Measurements from ENCODE around the gene LMAN2.

LMAN2 gene

DNA sequence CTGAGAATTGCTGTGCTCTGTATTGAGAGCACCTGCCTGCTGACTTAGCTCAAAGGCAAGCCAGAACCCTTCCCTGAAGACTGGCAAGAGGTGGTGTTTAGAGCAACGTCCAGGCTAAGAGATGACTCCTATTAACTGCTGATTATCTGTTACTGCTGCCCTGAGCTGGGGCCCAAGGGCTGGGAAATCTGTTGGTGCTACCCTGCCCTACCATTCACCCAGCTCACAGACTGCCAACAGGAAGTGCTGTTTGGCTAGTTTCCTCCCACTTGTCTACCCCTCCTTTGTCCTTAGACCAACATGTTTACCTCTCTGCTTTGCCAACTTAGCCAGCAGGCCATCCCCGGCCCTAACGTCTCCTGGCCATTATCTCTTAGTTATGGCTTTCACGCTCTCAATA is 54.9 kb downstream of the LMAN2 start:
- Histone ChIP-seq H3K9me3 (replicated peaks; ENCODE audit: low read length) (no peaks in the 10 kb centered on the region), H3K9ac (ENCODE audit: low read depth, low read length) (no peak overlapping the region), H3K27me3 (ENCODE audit: control insufficient read depth, insufficient read depth, low read length) (no peaks in the 10 kb centered on the region), H3K4me1 (ENCODE audit: control insufficient read depth, insufficient read depth, low read length) (peaks cover 9% of the 10 kb centered on the region), H3K4me2 (ENCODE audit: low read length) (no peak overlapping the region), H3K36me3 (ENCODE audit: insufficient read depth, low read length) (peaks cover 78% of the 10 kb centered on the region), H3K4me3 (ENCODE audit: low read length) (no peak overlapping the region)

GRCh38 chr5:177295924-177296323 is 55.5 kb downstream of the LMAN2 start:
- Histone ChIP-seq H3K27me3 (ENCODE audit: control insufficient read depth, insufficient read depth, low read length) (no peaks in the 10 kb centered on the region), H3K4me3 (ENCODE audit: low read length) (no peak overlapping the region), H3K4me1 (ENCODE audit: control insufficient read depth, insufficient read depth, low read length) (peaks cover 7% of the 10 kb centered on the region), H3K4me2 (ENCODE audit: low read length) (no peak overlapping the region), H3K9ac (ENCODE audit: low read depth, low read length) (no peak overlapping the region), H3K9me3 (replicated peaks; ENCODE audit: low read length) (no peaks in the 10 kb centered on the region), H3K36me3 (ENCODE audit: insufficient read depth, low read length) (peaks cover 79% of the 10 kb centered on the region)

- Histone ChIP-seq H3K9ac (ENCODE audit: low read depth, low read length) (no peak overlapping the region), H3K36me3 (ENCODE audit: insufficient read depth, low read length) (peaks cover 77% of the 10 kb centered on the region), H3K27me3 (ENCODE audit: control insufficient read depth, insufficient read depth, low read length) (no peaks in the 10 kb centered on the region), H3K4me2 (ENCODE audit: low read length) (no peak overlapping the region), H3K4me1 (ENCODE audit: control insufficient read depth, insufficient read depth, low read length) (no peaks in the 10 kb centered on the region), H3K4me3 (ENCODE audit: low read length) (no peak overlapping the region), H3K9me3 (replicated peaks; ENCODE audit: low read length) (no peaks in the 10 kb centered on the region)
These were observed 56.8 kb downstream of the LMAN2 start for GRCh38 chr5:177294632-177295031.

- H3K9ac ChIP-seq (ENCODE audit: low read depth, low read length) = no peak overlapping the region
- no peak overlapping the region for H3K4me2 ChIP-seq (ENCODE audit: low read length)
- no peaks in the 10 kb centered on the region for H3K9me3 ChIP-seq (replicated peaks; ENCODE audit: low read length)
- H3K27me3 ChIP-seq (ENCODE audit: control insufficient read depth, insufficient read depth, low read length) = no peaks in the 10 kb centered on the region
- H3K4me1 ChIP-seq (ENCODE audit: control insufficient read depth, insufficient read depth, low read length) = no peaks in the 10 kb centered on the region
- H3K4me3 ChIP-seq (ENCODE audit: low read length) = no peak overlapping the region
- peaks cover 78% of the 10 kb centered on the region for H3K36me3 ChIP-seq (ENCODE audit: insufficient read depth, low read length)
These were observed 57.5 kb downstream of the LMAN2 start for GRCh38 chr5:177293819-177294581.

DNA sequence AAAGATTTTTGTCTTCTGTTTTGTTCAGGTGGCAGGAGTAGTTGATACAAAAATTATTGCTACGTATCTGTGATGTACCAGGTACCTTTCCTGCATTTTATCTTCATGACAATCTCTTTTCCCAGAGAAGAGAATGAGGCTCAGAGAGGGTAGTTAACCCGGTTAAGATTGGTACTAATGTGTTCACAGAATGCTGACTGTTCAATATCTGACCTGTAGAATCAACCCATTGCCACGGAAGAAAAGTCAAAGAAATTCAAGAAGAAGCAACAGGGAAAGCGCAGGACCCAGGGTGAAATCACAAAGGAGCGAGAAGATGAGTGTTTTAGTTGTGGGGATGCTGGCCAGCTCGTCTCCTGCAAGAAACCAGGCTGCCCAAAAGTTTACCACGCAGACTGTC is 59.7 kb downstream of the LMAN2 start:
- Histone ChIP-seq H3K36me3 (ENCODE audit: insufficient read depth, low read length) (peaks cover 76% of the 10 kb centered on the region), H3K4me3 (ENCODE audit: low read length) (no peak overlapping the region), H3K9me3 (replicated peaks; ENCODE audit: low read length) (no peaks in the 10 kb centered on the region), H3K4me1 (ENCODE audit: control insufficient read depth, insufficient read depth, low read length) (no peaks in the 10 kb centered on the region), H3K9ac (ENCODE audit: low read depth, low read length) (no peak overlapping the region), H3K4me2 (ENCODE audit: low read length) (no peak overlapping the region), H3K27me3 (ENCODE audit: control insufficient read depth, insufficient read depth, low read length) (no peaks in the 10 kb centered on the region)

GRCh38 chr5:177290816-177291596 is 60.5 kb downstream of the LMAN2 start:
- no peak overlapping the region for H3K9ac ChIP-seq (ENCODE audit: low read depth, low read length)

GRCh38 chr5:177288191-177288590 is 63.3 kb downstream of the LMAN2 start:
- H3K4me2 ChIP-seq (ENCODE audit: low read length) = no peak overlapping the region
- H3K36me3 ChIP-seq (ENCODE audit: insufficient read depth, low read length) = peaks cover 59% of the 10 kb centered on the region
- no peaks in the 10 kb centered on the region for H3K9me3 ChIP-seq (replicated peaks; ENCODE audit: low read length)
- H3K9ac ChIP-seq (ENCODE audit: low read depth, low read length) = no peak overlapping the region
- no peak overlapping the region for H3K4me3 ChIP-seq (ENCODE audit: low read length)
- H3K4me1 ChIP-seq (ENCODE audit: control insufficient read depth, insufficient read depth, low read length) = no peaks in the 10 kb centered on the region
- no peaks in the 10 kb centered on the region for H3K27me3 ChIP-seq (ENCODE audit: control insufficient read depth, insufficient read depth, low read length)

More at GRCh38 chr5:177290816-177291596, 60.5 kb downstream of the LMAN2 start:
- no peaks in the 10 kb centered on the region for H3K4me1 ChIP-seq (ENCODE audit: control insufficient read depth, insufficient read depth, low read length)
- no peak overlapping the region for H3K4me3 ChIP-seq (ENCODE audit: low read length)
- no peaks in the 10 kb centered on the region for H3K9me3 ChIP-seq (replicated peaks; ENCODE audit: low read length)
- no peaks in the 10 kb centered on the region for H3K27me3 ChIP-seq (ENCODE audit: control insufficient read depth, insufficient read depth, low read length)
- peaks cover 69% of the 10 kb centered on the region for H3K36me3 ChIP-seq (ENCODE audit: insufficient read depth, low read length)
- H3K4me2 ChIP-seq (ENCODE audit: low read length) = no peak overlapping the region
